Naive thymus-derived CD8-positive, alpha-beta T cell (primary cell): ENCODE data around the gene DHRS12. TPM values are rescaled to one million over a fixed set of nuclear protein-coding genes. Genes with fewer than 3 reads are reported as not detected.
"Not testable (repeated sequence)": the region's sequence is repeated elsewhere in the genome, so short reads cannot be mapped to it uniquely, and the experiment has no call there.

Experiments used
- ATAC-seq, 2 donors: fragments of 150-1000 bp; cut with Tn5 transposase in 1 of 2; sonication (Bioruptor Pico), chemical (Tn5 transposase) in 1 of 2; 1 replicate in 1 of 2; 2 replicates in 1 of 2; pipeline ENCODE4 v1.10.0; 2021; ENCODE audit warnings: mild to moderate bottlenecking in 2 of 2, moderate library complexity in 2 of 2
- POLR2A ChIA-PET: fragments of 350-600 bp; sonication (Branson Sonifier 250); formaldehyde crosslinking; loops from one replicate; lab custom pipeline; 2021; ENCODE audit warnings: antibody characterized with exemption; lab: Charles Lee
- DNase-seq, 10 donors: peaks; one replicate each; pipeline versions ENCODE4 v3.0.0 to v3.0.0-alpha.2; 2020 to 2022
- H3K27ac Mint-ChIP-seq, 10 donors: one replicate each; pipeline ENCODE4 v1.8.0; 2020 to 2022; ENCODE audit warnings: mild to moderate bottlenecking in 10 of 10, mixed read lengths in 10 of 10, moderate library complexity in 4 of 10, inconsistent platforms in 1 of 10
- H3K27me3 Mint-ChIP-seq, 5 donors: one replicate each; pipeline ENCODE4 v1.8.0; 2021 to 2022; ENCODE audit warnings: mixed read lengths in 5 of 5
- H3K36me3 Mint-ChIP-seq, 3 donors: one replicate each; pipeline ENCODE4 v1.8.0; 2020 to 2022; ENCODE audit warnings: mixed read lengths in 3 of 3, mild to moderate bottlenecking in 2 of 3, inconsistent platforms in 1 of 3
- H3K4me1 Mint-ChIP-seq, 4 donors: one replicate each; pipeline ENCODE4 v1.8.0; 2021 to 2022; ENCODE audit warnings: mixed read lengths in 4 of 4
- H3K4me3 Mint-ChIP-seq, 10 donors: one replicate each; pipeline ENCODE4 v1.8.0; 2020 to 2022; ENCODE audit warnings: mild to moderate bottlenecking in 10 of 10, mixed read lengths in 10 of 10, moderate library complexity in 6 of 10, inconsistent platforms in 1 of 10
- H3K9me3 Mint-ChIP-seq, 9 donors: one replicate each; pipeline ENCODE4 v1.8.0; 2020 to 2022; ENCODE audit warnings: mixed read lengths in 9 of 9, mild to moderate bottlenecking in 3 of 9, inconsistent platforms in 1 of 9, moderate library complexity in 1 of 9
- polyA plus RNA-seq, 3 donors: library from polyadenylated mRNA; unstranded; fragments of 300-500 nt; fragmentation: Illumina TruSeq; gene quantifications; one replicate each; pipeline ENCODE4 v1.2.3, GENCODE V29; 2021
- total RNA-seq, 8 experiments: library from RNA in 2 of 8; stranded (reverse) in 2 of 8; gene quantifications; one replicate each; pipeline ENCODE4 v1.2.3 and lab custom pipeline; 2021 to 2026

DHRS12 gene
- total and polyA plus RNA-seq, 5 experiments from 2014 or later = 22.1 to 33.2 (median 24.2) TPM

DNA sequence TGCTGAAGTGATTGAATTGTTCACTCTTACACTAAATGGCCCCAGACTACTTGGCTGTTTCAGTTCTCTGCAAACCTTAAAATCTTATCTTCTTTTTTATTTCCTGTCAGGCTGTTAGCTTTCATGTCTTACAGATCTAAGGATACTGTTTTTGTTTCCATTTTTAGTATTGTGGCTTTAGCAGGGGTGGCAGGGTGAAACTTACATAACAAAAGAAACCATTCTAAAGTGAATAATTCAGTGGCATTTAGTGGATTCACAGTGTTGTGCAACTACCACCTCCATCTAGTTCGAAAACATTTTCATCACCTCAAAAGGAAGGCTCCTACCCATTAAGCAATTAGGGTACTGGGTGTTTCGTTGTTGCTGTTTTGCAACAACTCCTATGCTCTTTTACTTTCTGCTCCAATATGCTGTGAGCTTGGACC lies 21.2 kb upstream of the DHRS12 start:
- POLR2A ChIA-PET = interaction anchor here (0.6 to 12.8 kb wide), 11 partner anchors 10 to 372 kb away, joined by 3 to 173 read pairs (median 5); partner anchors contain the start of genes ALG11, DHRS12, INTS6 and TMEM272
- Mint-ChIP-seq H3K36me3 (peaks cover 7 to 12% (median 10%) of the 10 kb centered on the region in 3 donors), H3K4me1 (peaks cover 56 to 99% (median 74%) of the 10 kb centered on the region in 4 donors), H3K9me3 (no peaks in the 10 kb centered on the region), H3K4me3 (peak overlapping the region; percentile 87 to 99 (median 97)), H3K27ac (peak overlapping the region; percentile 94 to 99 (median 96)), H3K27me3 (no peaks in the 10 kb centered on the region)
- DNase-seq (peak in 4 of 10 donors; percentile 44 to 86 (median 78)), ATAC-seq (peak; percentile 61 to 72)

DNA sequence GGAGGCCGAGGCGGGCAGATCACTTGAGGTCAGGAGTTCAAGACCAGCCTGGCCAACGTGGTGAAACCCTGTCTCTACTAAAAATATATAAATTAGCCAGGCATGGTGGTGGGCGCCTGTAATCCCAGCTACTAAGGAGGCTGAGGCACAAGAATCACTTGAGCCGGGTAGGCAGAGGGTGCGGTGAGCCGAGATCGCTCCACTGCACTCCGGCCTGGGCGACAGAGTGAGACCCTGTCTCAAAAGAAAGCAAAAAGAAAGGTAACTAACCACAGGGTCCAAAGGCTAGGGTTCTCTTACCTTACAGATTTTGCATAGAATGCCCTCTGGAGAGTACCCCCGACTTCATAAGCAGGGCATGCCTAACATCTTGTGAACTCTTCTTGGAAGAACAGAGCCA lies 20.7 kb upstream of the DHRS12 start:
- peak; percentile 1 for ATAC-seq
- POLR2A ChIA-PET = interaction anchor here (1.0 to 12.8 kb wide), 9 partner anchors 9 to 371 kb away, joined by 3 to 173 read pairs (median 9); partner anchors contain the start of genes ALG11, DHRS12, INTS6 and TMEM272
- DNase-seq = not testable (repeated sequence)

DNA sequence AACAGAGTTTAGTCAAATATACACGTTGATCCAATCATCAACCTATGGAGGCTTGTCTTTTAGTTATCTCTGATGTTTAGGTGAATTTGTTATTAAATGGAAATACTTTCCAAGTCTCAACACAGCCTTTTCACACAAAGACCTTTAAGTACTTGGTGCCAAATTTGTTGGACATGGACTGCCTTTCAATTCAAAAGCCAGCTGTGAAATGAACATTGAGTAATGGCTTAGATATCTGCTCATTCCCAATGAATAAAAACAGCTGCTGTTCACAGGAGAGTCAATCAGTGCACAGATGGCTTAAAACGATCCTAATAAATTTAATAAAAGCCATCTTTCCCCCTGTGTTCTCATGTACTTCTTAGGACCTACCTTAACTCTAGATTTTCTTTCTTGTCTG lies 19.9 kb upstream of the DHRS12 start:
- Mint-ChIP-seq H3K4me1 (peaks cover 56 to 99% (median 74%) of the 10 kb centered on the region in 4 donors), H3K27me3 (no peaks in the 10 kb centered on the region), H3K36me3 (peaks cover 9 to 19% (median 14%) of the 10 kb centered on the region in 3 donors), H3K9me3 (no peaks in the 10 kb centered on the region), H3K4me3 (peak overlapping the region; percentile 87 to 99 (median 97)), H3K27ac (peak overlapping the region; percentile 94 to 99 (median 96))
- POLR2A ChIA-PET = interaction anchor here (1.5 to 12.8 kb wide), 5 partner anchors 8 to 371 kb away, joined by 4 to 173 read pairs (median 61); partner anchors contain the start of genes DHRS12 and INTS6
- ATAC-seq (no peak), DNase-seq (no peak)

More for the DNA sequence above, 20.7 kb upstream of the DHRS12 start:
- H3K4me3 Mint-ChIP-seq = peak overlapping the region; percentile 87 to 99 (median 97)
- H3K36me3 Mint-ChIP-seq = peaks cover 9 to 14% (median 14%) of the 10 kb centered on the region in 3 donors
- not testable (repeated sequence) for H3K27me3 Mint-ChIP-seq, H3K9me3 Mint-ChIP-seq
- H3K4me1 Mint-ChIP-seq = peaks cover 57 to 99% (median 74%) of the 10 kb centered on the region in 4 donors
- peak overlapping the region; percentile 94 to 99 (median 96) for H3K27ac Mint-ChIP-seq

DNA sequence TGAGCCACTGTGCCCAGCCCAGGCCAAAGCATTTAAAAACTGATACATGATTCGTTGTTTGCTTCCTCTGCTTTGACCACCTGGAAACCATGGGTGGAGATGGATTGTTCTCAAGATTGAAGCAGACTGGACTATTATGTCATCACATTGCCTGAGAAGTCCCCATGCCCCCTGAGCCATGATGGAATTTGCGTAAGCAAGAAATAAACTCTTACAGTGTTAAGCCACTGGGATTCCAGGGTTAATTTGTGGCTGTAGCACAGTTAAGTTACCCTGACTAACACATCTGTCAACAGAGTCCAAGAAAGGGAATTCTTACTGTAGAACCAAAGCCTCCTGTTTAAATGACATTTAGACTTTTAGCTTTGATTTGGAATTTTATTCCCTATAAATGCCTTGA lies 19.4 kb upstream of the DHRS12 start:
- Mint-ChIP-seq H3K27ac (peak overlapping the region; percentile 94 to 99 (median 96)), H3K4me3 (peak overlapping the region; percentile 87 to 99 (median 97)), H3K27me3 (no peaks in the 10 kb centered on the region), H3K36me3 (peaks cover 9 to 19% (median 14%) of the 10 kb centered on the region in 3 donors), H3K4me1 (peaks cover 56 to 99% (median 74%) of the 10 kb centered on the region in 4 donors), H3K9me3 (no peaks in the 10 kb centered on the region)
- ATAC-seq (no peak), DNase-seq (no peak)
- POLR2A ChIA-PET = interaction anchor here (0.8 to 12.8 kb wide), 7 partner anchors 8 to 371 kb away, joined by 3 to 173 read pairs (median 6); partner anchors contain the start of genes DHRS12 and INTS6

DNA sequence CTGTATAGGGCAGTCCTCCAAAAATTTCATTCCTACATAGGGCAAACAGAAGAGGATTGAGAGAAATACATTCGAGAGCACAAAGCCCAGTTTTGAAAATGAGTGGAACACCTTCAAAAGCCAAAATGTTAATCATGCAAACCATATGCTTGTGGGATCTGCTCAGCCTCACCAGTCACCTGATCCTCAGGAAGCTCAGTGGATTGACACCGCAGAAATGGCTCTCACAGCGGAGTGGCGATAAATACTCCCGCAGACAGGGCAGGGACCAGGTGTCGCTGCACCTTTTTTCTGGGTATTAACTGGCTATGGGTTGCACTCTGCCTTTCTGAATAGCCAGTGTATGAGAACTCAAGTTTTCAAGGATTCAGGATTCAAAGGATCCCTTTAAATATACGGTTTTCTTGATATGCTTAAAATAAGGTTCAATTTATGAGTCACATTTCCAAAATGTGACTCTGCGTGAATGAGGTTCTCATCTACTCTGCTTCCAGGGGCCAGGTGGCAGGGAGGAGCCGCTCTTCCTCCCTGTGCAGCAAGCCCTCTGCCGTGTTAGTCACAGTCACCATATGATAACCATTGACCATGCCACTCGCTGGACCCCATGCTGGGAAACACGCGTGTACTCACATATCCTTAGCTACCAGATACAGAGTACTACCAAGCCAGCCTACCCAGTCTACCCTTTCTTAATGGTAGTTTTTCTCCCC lies 18.3 kb upstream of the DHRS12 start:
- Mint-ChIP-seq H3K4me1 (peaks cover 55 to 97% (median 73%) of the 10 kb centered on the region in 4 donors), H3K4me3 (peak overlapping the region; percentile 87 to 99 (median 97)), H3K9me3 (no peaks in the 10 kb centered on the region), H3K27ac (peak overlapping the region; percentile 94 to 99 (median 96)), H3K27me3 (no peaks in the 10 kb centered on the region), H3K36me3 (peaks cover 9 to 26% (median 14%) of the 10 kb centered on the region in 3 donors)
- DNase-seq (no peak), ATAC-seq (peak in 1 of 2 donors; percentile 11)
- POLR2A ChIA-PET = interaction anchor here (0.6 to 12.8 kb wide), 12 partner anchors 8 to 1740 kb away, joined by 3 to 173 read pairs (median 4); partner anchors contain the start of genes DHRS12 and INTS6

DNA sequence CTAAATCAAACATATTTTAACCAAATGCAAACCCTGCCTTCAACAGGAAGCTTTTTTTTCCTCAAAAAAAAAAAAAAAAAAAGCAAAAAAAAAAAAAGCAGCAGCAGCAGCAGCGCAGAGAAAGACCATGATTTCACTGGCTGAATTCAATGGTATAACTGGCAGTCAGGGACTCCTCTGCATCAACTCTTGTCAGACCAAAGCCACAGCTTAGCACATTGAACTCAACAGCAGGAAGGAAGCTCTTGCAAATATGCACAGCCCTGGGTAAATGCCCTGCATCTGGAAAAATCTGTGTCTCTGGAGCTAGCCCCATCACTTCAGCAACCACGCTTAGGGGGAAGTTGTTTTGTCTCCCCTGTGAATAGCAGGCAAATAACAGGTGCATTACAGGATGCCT lies 17.6 kb upstream of the DHRS12 start:
- peak in 8 of 10 donors; percentile 38 to 71 (median 55) for DNase-seq
- Mint-ChIP-seq H3K4me1 (peaks cover 53 to 97% (median 73%) of the 10 kb centered on the region in 4 donors), H3K27ac (peak overlapping the region; percentile 94 to 99 (median 96)), H3K4me3 (peak overlapping the region; percentile 87 to 99 (median 97)), H3K36me3 (peaks cover 11 to 30% (median 14%) of the 10 kb centered on the region in 3 donors), H3K27me3 (no peaks in the 10 kb centered on the region), H3K9me3 (no peaks in the 10 kb centered on the region)
- POLR2A ChIA-PET = interaction anchor here (0.6 to 12.8 kb wide), 10 partner anchors 9 to 1739 kb away, joined by 3 to 173 read pairs (median 4); partner anchors contain the start of genes DHRS12 and INTS6
- peak; percentile 53 to 57 for ATAC-seq

DNA sequence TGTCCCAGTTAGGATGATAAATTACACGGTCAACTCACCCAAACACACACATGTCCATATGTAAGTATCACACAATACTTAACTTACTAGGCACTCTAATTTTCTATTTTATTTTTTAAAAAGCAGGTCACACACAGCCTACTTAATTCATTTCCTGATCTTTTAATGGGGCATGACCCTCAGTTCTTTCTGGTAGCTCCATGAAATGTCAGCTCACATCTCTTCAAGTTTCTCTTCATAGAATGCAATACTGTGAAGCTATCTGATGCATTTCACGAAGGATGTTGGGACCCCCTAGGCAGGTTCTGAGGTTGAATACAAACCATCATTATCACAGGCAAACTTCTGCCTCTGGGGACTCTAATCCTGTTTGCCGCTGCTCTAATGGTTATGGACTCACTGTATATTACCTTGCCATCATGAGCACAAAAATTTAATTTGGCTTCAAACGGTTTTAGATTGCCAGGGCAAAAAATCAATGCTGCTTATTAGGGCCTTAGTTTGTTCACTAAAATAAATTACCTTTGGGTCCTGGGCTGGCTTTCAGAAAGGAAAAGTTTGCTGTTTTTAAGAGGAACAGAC lies 16.1 kb upstream of the DHRS12 start:
- DNase-seq (no peak), ATAC-seq (no peak)
- Mint-ChIP-seq H3K4me3 (peak overlapping the region; percentile 87 to 99 (median 97)), H3K36me3 (peaks cover 14 to 40% (median 15%) of the 10 kb centered on the region in 3 donors), H3K4me1 (peaks cover 51 to 97% (median 74%) of the 10 kb centered on the region in 4 donors), H3K27me3 (no peaks in the 10 kb centered on the region), H3K9me3 (no peaks in the 10 kb centered on the region), H3K27ac (peak overlapping the region; percentile 91 to 99 (median 96))
- POLR2A ChIA-PET = interaction anchor here (0.9 to 12.8 kb wide), 4 partner anchors 11 to 367 kb away, joined by 3 to 173 read pairs (median 120); partner anchors contain the start of genes DHRS12 and INTS6

DNA sequence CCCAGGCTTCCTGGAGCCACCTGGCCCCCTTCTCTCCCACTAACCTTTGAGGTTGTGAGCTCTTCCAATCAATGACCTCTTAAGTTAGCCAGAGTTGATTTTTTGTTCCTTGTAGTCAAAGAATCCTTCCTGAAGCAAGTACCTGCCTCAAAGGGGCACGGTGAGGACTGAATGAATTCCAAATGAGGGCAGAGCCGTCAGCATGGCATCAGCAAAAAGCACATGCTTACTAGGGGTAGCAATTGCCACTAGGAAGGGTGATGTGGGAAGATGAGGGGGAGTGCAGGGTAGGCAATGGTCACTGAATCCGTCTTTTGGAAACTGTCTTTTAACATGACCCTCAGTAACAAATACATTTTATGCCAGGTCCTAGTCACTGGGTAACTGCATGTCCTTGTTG lies 15.6 kb upstream of the DHRS12 start:
- H3K4me3 Mint-ChIP-seq = peak overlapping the region; percentile 87 to 99 (median 97)
- peaks cover 52 to 98% (median 78%) of the 10 kb centered on the region in 4 donors for H3K4me1 Mint-ChIP-seq
- DNase-seq = no peak
- H3K27ac Mint-ChIP-seq = peak overlapping the region; percentile 91 to 99 (median 96)
- POLR2A ChIA-PET = interaction anchor here (0.9 to 12.8 kb wide), 4 partner anchors 11 to 366 kb away, joined by 3 to 173 read pairs (median 120); partner anchors contain the start of genes DHRS12 and INTS6
- peaks cover 14 to 41% (median 15%) of the 10 kb centered on the region in 3 donors for H3K36me3 Mint-ChIP-seq
- ATAC-seq = no peak
- no peaks in the 10 kb centered on the region for H3K27me3 Mint-ChIP-seq
- no peaks in the 10 kb centered on the region for H3K9me3 Mint-ChIP-seq

DNA sequence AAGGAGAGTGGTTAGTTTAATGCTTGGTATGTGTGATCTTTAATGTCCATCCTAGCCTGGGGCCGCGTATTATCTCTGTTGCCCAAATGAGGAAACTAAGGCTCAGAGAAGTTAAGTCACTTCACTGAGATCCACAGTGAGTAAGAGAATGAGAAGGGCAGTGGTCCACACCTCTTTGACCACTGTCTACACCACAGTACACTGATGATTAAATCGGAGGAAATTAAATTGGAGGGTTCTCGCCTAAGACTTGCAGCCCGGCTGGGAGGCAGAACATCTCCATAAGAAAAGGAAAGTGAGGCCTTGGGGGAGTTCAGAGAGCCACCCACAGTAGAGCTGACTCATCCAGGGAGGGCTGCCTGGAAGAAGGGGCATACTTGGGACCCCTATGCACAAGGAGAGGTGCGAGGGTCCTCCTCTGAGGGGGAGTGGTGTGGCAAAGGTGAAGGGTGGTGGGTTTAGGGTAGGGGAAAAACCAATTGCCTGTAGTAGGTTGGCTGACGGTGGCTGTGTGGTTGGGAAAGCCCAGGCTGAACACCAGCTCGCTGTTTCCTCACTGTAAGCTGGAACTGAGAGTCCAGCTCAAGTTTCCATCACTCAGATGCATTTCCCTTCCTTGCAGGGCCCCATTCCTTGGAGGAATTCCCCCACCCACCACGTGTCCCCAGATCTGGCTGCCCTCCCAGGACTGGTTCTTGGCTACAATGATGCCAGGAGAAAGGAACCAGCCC lies 15.0 kb upstream of the DHRS12 start:
- no peaks in the 10 kb centered on the region for H3K9me3 Mint-ChIP-seq
- POLR2A ChIA-PET = interaction anchor here (1.1 to 12.8 kb wide), 4 partner anchors 8 to 366 kb away, joined by 4 to 173 read pairs (median 120); partner anchors contain the start of genes DHRS12 and INTS6
- DNase-seq (peak in 3 of 10 donors; percentile 36 to 57 (median 54)), ATAC-seq (peak; percentile 26 to 53)
- H3K4me1 Mint-ChIP-seq = peaks cover 52 to 98% (median 84%) of the 10 kb centered on the region in 4 donors
- H3K27ac Mint-ChIP-seq = peak overlapping the region; percentile 91 to 99 (median 96)
- peaks cover 9 to 41% (median 10%) of the 10 kb centered on the region in 3 donors for H3K36me3 Mint-ChIP-seq
- no peaks in the 10 kb centered on the region for H3K27me3 Mint-ChIP-seq
- H3K4me3 Mint-ChIP-seq = peak overlapping the region; percentile 87 to 99 (median 97)

DNA sequence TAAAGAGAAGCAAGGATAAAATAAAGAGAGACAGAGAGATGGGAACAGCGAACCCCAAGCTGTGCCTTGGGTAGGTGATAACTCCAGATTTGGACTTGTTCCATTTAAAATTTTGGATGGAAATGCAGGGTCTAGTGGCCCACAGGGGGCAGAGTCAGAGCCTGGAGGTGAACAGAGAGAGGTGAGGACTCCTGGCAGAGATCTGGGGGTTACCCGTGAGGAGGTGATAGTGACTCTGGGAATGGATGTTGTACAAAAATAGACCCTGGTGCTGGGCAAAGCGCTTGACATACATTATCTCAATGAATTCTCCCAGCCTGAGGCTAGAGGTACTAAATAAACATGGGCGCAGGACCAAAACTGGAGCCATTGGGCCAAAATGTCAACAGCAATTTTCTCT lies 14.3 kb upstream of the DHRS12 start:
- POLR2A ChIA-PET = interaction anchor here (1.1 to 12.8 kb wide), 3 partner anchors 8 to 14 kb away, joined by 4 to 173 read pairs (median 92); partner anchors contain the start of gene DHRS12
- ATAC-seq (no peak), DNase-seq (no peak)
- Mint-ChIP-seq H3K27me3 (no peaks in the 10 kb centered on the region), H3K27ac (peak overlapping the region; percentile 91 to 99 (median 96)), H3K4me3 (peak overlapping the region; percentile 34 to 99 (median 97)), H3K36me3 (peaks cover 7 to 44% (median 10%) of the 10 kb centered on the region in 3 donors), H3K4me1 (peaks cover 52 to 97% (median 91%) of the 10 kb centered on the region in 4 donors), H3K9me3 (no peaks in the 10 kb centered on the region)

DNA sequence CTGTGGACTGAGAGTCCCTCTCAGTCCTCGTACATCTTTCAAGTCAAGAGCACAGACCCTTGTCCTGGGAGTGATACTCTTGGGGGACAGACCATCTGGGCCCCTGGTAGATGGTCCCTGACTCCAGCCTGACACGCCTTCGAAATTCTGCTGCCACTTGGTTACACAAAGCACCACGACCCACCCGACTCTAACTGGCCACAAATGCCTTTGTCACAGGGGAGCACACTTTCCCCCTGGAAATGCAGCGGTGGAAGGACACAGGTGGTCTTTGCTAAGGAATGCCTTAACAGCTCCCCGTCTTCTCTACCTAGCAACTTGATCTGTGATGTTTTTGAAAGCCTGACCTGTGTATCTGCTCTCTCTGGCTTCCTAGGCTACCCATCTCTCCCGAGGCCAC lies 13.8 kb upstream of the DHRS12 start:
- Mint-ChIP-seq H3K4me3 (peak overlapping the region; percentile 50 to 99 (median 97)), H3K4me1 (peaks cover 53 to 97% (median 94%) of the 10 kb centered on the region in 4 donors), H3K27me3 (no peaks in the 10 kb centered on the region), H3K36me3 (peaks cover 7 to 49% (median 10%) of the 10 kb centered on the region in 3 donors), H3K9me3 (no peaks in the 10 kb centered on the region), H3K27ac (peak overlapping the region; percentile 91 to 99 (median 96))
- POLR2A ChIA-PET = interaction anchor here (1.1 to 12.8 kb wide), 3 partner anchors 9 to 14 kb away, joined by 4 to 173 read pairs (median 92); partner anchors contain the start of gene DHRS12
- ATAC-seq = no peak
- DNase-seq = no peak
